C4-2B (cell line): ENCODE data around the gene NKD1.

ENCODE experiments used
- CTCF ChIP-seq: fragments of 450-650 bp; conservative IDR thresholded peaks from 2 replicates; pipeline ENCODE4 v1.5.1; 2017; ENCODE audit warnings: mild to moderate bottlenecking
- ZFX ChIP-seq: fragments of 450-650 bp; IDR thresholded peaks from 2 replicates; pipeline ENCODE4 v1.6.1; 2017

GRCh38 chr16:50652836-50653425 is 104.7 kb downstream of the NKD1 start:
- TF ChIP-seq CTCF (no peak), ZFX (no peak)
